Stomach (tissue), 4 donors: Measurements from ENCODE around the gene CELSR1.

Experiments
- EP300 ChIP-seq: sonication (generic); formaldehyde crosslinking; IDR thresholded peaks from one replicate; pipeline ENCODE4 v1.6.1; 2017; ENCODE audit warnings: antibody characterized with exemption
- POLR2A ChIP-seq, 4 donors: fragments of 450-650 bp; IDR thresholded peaks; one replicate each; pipeline ENCODE4 v1.6.1; 2016; ENCODE audit warnings: antibody characterized with exemption in 4 of 4, control low read depth in 2 of 4, mild to moderate bottlenecking in 1 of 4, moderate library complexity in 1 of 4
- POLR2AphosphoS5 ChIP-seq, 3 donors: sonication (generic); formaldehyde crosslinking; IDR thresholded peaks; one replicate each; pipeline ENCODE4 v1.6.1; 2016; ENCODE audit warnings: antibody characterized with exemption in 3 of 3
- TF ChIP-seq, protein P1 (sequence below), 7 experiments: fragments of 450-650 bp in 4 of 7; fragments of 200-600 bp in 3 of 7; sonication (generic) in 3 of 7; IDR thresholded peaks; one replicate each; pipeline ENCODE4 v1.5.1; 2016 to 2019; ENCODE audit warnings: antibody characterized with exemption in 7 of 7, control low read depth in 2 of 7, mild to moderate bottlenecking in 1 of 7

DNA sequence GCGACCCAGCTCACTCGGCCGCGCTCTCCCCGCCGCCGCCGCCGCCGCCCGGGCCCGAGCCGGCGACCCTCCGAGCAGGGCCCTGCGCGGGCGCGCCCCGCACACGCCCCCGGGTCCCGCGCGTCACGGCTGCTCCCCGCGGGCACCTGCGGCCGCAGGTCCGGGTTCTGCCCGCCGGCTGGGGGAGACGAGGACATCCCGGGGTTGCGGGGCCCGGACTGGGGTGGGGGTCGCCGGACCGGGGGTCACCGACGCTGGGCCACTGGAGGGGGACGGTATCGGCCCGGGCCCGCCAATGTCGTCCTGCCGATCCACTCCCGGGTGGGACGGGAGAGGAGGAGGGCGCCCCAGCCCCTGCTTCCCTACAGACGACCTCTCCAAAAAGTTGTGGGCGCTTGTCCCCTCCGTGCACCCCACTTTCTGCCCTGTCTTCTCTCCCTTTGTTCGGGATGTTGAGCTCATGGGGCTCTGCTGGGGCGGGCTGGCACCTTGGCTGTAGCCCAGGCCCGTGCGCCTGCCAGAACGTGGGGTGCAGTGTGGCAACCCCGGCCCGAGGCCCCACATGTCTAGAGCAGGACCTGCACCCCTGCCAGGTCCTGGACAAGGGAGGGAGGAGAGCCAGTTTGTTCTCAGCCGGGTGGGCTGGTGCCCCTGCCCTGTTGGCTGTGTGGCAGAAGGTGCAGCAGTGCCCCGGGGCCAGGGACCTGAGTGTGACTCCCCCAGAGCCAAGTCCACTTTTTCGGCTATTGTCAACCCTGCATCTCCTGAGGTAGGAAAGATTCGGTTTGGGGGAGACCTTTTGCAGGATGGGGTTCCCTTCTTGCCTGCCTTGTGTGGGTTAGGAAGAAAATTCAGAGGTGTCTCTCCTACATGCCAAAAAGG is 40.2 kb upstream of the CELSR1 start:
- TF ChIP-seq, protein P1, sequence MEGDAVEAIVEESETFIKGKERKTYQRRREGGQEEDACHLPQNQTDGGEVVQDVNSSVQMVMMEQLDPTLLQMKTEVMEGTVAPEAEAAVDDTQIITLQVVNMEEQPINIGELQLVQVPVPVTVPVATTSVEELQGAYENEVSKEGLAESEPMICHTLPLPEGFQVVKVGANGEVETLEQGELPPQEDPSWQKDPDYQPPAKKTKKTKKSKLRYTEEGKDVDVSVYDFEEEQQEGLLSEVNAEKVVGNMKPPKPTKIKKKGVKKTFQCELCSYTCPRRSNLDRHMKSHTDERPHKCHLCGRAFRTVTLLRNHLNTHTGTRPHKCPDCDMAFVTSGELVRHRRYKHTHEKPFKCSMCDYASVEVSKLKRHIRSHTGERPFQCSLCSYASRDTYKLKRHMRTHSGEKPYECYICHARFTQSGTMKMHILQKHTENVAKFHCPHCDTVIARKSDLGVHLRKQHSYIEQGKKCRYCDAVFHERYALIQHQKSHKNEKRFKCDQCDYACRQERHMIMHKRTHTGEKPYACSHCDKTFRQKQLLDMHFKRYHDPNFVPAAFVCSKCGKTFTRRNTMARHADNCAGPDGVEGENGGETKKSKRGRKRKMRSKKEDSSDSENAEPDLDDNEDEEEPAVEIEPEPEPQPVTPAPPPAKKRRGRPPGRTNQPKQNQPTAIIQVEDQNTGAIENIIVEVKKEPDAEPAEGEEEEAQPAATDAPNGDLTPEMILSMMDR (IDR thresholded peaks at IDR 0.05) = no peak
- TF ChIP-seq POLR2A (IDR thresholded peaks at IDR 0.05) (no peak), EP300 (no peak), POLR2AphosphoS5 (IDR thresholded peaks at IDR 0.05) (no peak)
